Mucosa of descending colon (tissue), 3 donors: ENCODE data around the gene ARFRP1. TPM values are rescaled to one million over a fixed set of nuclear protein-coding genes. Genes with fewer than 3 reads are reported as not detected.

Experiments
- ATAC-seq: fragments of 200-7000 bp; cut with Tn5 transposase; one replicate; pipeline ENCODE4 v1.9.1; 2020; ENCODE audit warnings: mild to moderate bottlenecking, moderate library complexity
- DNase-seq, 3 donors: peaks; one replicate each; pipeline ENCODE4 v3.0.0-alpha.2; 2020
- H3K36me3 ChIP-seq: fragments of 200-600 bp; one replicate; pipeline ENCODE4 v1.8.0; 2021; ENCODE audit warnings: low read depth, mild to moderate bottlenecking
- H3K4me1 ChIP-seq: fragments of 200-600 bp; one replicate; pipeline ENCODE4 v1.8.0; 2021; ENCODE audit warnings: low read depth, mild to moderate bottlenecking
- H3K4me3 ChIP-seq: fragments of 200-600 bp; one replicate; pipeline ENCODE4 v1.8.0; 2021; ENCODE audit warnings: mild to moderate bottlenecking
- H3K9me3 ChIP-seq: fragments of 200-600 bp; one replicate; pipeline ENCODE4 v1.8.0; 2021; ENCODE audit warnings: mild to moderate bottlenecking
- intact Hi-C, 2 donors: fragments of 100-400 bp; cut with DNase I in 1 of 2; cut with micrococcal nuclease in 1 of 2; formaldehyde crosslinking; loops; one replicate each; pipeline versions ENCODE4 v1.11.0 to v1.11.1; 2022; cut with DNase I, micrococcal nuclease
- total RNA-seq, 3 donors: library from RNA; stranded (reverse); fragmentation: NEBNext Ultra II Directional in 2 of 3; extraction: Animal tissue kit (Norgen Biotek cat#: 25700) in 2 of 3; gene quantifications; one replicate each; pipeline versions ENCODE4 v1.2.1 to v1.2.4, GENCODE V29; 2021 to 2023
- TF ChIP-seq, protein P1 (sequence below): fragments of 200-600 bp; IDR thresholded peaks from one replicate; pipeline ENCODE4 v1.8.0; 2022; ENCODE audit warnings: antibody characterized with exemption, mild to moderate bottlenecking
- donor health status: DM: no; HTN: no; CAD: no; lungs with moderate emphysema.
- donor health status: DM: no; HTN: no; CAD: no.
- donor health status: DM: no; HTN: yes; CAD: no.

Gene ARFRP1
- total RNA-seq, 3 donors from 2014 or later, result 64.5 to 69.7 (median 68.6) TPM

DNA sequence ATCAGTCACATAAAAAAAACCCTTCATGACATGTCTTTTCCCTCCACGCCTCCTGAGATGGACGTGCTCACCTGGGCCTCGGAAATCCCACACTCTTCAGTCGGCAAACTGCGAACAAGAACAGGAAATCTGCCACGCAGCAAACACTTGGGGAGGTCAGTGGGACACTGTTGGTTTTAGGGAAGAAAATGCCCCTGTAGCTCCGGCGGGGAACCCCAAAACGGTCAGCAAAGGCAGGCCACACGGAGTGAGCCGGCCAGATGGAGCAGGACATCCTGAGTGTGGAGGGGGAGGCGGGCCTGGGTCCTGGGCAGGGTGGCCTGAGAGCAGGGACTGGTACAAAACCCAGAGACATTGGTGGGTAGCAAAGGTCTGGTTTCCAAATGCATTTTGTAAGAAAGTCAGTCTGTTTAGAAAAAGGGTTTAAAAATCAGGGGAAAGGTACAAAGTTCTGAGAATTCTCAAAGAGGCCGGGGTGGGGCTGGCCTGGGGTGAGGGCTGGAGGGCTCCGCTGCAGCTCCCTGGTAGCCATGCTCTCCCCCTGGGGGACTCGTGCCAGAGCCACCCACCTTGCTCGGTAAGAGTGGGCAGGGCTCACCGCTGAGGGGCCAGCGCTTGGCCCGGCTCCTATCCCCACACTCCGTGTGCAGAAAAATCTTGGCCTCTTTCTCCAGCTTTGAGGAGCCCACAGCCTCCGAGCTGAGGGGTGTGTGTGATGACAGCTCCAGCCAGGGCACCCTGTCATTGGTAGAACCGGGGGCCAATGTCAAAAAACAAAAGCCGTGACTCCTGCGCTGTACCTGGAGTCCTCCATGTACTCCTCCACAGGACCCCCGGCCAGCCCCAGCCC, 37.0 kb upstream of the ARFRP1 start:
- DNase-seq (peak in 1 of 3 donors; percentile 37), ATAC-seq (no peak)
- Histone ChIP-seq H3K9me3 (no peaks in the 10 kb centered on the region), H3K36me3 (peaks cover 3% of the 10 kb centered on the region), H3K4me1 (peaks cover 10% of the 10 kb centered on the region), H3K4me3 (no peak overlapping the region)
- intact Hi-C loops, result no loop called here
- TF ChIP-seq, protein P1, sequence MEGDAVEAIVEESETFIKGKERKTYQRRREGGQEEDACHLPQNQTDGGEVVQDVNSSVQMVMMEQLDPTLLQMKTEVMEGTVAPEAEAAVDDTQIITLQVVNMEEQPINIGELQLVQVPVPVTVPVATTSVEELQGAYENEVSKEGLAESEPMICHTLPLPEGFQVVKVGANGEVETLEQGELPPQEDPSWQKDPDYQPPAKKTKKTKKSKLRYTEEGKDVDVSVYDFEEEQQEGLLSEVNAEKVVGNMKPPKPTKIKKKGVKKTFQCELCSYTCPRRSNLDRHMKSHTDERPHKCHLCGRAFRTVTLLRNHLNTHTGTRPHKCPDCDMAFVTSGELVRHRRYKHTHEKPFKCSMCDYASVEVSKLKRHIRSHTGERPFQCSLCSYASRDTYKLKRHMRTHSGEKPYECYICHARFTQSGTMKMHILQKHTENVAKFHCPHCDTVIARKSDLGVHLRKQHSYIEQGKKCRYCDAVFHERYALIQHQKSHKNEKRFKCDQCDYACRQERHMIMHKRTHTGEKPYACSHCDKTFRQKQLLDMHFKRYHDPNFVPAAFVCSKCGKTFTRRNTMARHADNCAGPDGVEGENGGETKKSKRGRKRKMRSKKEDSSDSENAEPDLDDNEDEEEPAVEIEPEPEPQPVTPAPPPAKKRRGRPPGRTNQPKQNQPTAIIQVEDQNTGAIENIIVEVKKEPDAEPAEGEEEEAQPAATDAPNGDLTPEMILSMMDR, result no peak

GRCh38 chr20:63744158-63744557, 36.4 kb upstream of the ARFRP1 start:
- Histone ChIP-seq H3K9me3 (no peaks in the 10 kb centered on the region), H3K36me3 (peaks cover 3% of the 10 kb centered on the region), H3K4me1 (peaks cover 10% of the 10 kb centered on the region), H3K4me3 (no peak overlapping the region)
- intact Hi-C loops, result no loop called here
- no peak for ATAC-seq
- DNase-seq, result no peak
- TF ChIP-seq, protein P1, result no peak

DNA sequence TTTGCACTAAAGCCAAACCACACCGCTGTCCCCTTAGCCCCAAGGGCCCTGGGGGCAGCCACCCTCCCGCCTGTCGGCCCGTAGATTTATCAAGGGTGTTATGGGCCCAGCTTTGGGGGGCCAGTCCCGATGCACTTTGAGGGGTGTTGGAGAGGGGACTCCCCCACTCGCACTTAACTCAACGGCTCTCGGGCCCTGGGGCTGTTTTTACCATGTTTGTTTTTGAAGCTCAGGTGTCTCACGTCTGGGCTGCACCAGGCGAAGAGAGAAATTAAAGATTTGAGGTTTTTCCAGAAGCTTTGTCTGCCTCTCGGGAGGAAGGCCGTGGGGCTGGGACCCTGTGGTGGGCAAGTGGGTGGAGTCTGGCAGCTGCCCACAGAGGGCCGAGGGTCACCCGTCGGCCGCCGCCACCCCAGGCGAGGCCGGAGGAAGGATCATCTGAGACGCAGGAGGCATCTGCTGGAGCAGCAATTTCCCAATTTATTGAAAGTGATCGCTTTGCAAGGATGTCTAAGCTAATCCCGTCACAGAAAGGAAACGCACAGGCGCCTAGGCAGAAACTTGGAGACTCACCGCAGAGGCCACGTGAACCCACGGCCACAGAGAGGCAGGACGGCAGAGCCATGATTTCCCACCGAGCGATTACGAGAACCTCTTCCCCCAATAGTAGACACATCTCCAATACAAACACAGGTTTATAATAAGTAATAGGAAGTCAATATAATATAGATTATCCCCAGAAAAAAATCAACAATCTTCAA, 35.6 kb upstream of the ARFRP1 start:
- TF ChIP-seq, protein P1, result no peak
- ATAC-seq (no peak), DNase-seq (peak in 1 of 3 donors; percentile 43)
- H3K4me3 ChIP-seq, result no peak overlapping the region
- H3K36me3 ChIP-seq, result peaks cover 3% of the 10 kb centered on the region
- H3K9me3 ChIP-seq, result no peaks in the 10 kb centered on the region
- peaks cover 16% of the 10 kb centered on the region for H3K4me1 ChIP-seq
- intact Hi-C loops, result no loop called here

GRCh38 chr20:63742381-63743024, 34.7 kb upstream of the ARFRP1 start:
- Histone ChIP-seq H3K4me1 (peaks cover 25% of the 10 kb centered on the region), H3K36me3 (peaks cover 3% of the 10 kb centered on the region), H3K4me3 (no peak overlapping the region), H3K9me3 (no peaks in the 10 kb centered on the region)
- ATAC-seq, result no peak
- TF ChIP-seq, protein P1, result no peak
- intact Hi-C loops, result no loop called here
- peak in 1 of 3 donors; percentile 57 for DNase-seq

GRCh38 chr20:63741676-63742380, 34.1 kb upstream of the ARFRP1 start:
- Histone ChIP-seq H3K4me3 (no peak overlapping the region), H3K36me3 (peaks cover 3% of the 10 kb centered on the region), H3K4me1 (peaks cover 31% of the 10 kb centered on the region), H3K9me3 (no peaks in the 10 kb centered on the region)
- TF ChIP-seq, protein P1, result no peak
- ATAC-seq (no peak), DNase-seq (peak in 1 of 3 donors; percentile 60)
- intact Hi-C loops, result no loop called here
